ENCODE measurements around the gene MAP3K8.
"Not testable (repeated sequence)": the region's sequence is repeated elsewhere in the genome, so short reads cannot be mapped to it uniquely, and the experiment has no call there.

- TF ChIP-seq CTCF (IDR thresholded peaks at IDR 0.05 in 4 of 5, conservative IDR thresholded peaks at IDR 0.05 in 1 of 5); POLR2A (IDR thresholded peaks at IDR 0.05): not testable (repeated sequence)
These were observed 10.2 kb upstream of the MAP3K8 start for GRCh38 chr10:30423655-30424275.

All from gastrocnemius medialis (tissue), 4 donors.